ENCODE results near the gene GALNT8.
A peak's percentile ranks its signal among the peaks of the same experiment; 100 is the strongest.
"Not testable (repeated sequence)": the region's sequence is repeated elsewhere in the genome, so short reads cannot be mapped to it uniquely, and the experiment has no call there.

GALNT8 gene

DNA sequence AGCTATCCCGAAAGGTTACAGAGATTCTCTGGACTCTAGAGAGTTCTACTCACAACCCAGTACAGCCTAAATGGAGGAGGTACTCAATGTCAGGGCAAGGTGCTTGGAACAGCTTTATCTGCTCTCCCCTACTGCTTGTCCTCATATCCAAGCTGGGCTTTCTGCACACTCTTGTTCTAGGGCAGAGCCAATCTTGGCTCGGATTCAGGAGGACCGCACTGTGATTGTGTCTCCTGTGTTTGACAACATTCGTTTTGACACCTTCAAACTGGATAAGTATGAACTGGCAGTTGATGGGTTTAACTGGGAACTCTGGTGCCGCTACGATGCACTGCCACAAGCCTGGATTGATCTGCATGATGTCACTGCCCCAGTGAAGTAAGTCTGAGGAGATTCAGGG, 25.0 kb downstream of the GALNT8 start:
- DNase-seq, result no peak

GRCh38 chr12:4751654-4752053, 31.5 kb downstream of the GALNT8 start:
- not testable (repeated sequence) for DNase-seq

GRCh38 chr12:4762773-4763172, 42.6 kb downstream of the GALNT8 start:
- no peak for DNase-seq

DNA sequence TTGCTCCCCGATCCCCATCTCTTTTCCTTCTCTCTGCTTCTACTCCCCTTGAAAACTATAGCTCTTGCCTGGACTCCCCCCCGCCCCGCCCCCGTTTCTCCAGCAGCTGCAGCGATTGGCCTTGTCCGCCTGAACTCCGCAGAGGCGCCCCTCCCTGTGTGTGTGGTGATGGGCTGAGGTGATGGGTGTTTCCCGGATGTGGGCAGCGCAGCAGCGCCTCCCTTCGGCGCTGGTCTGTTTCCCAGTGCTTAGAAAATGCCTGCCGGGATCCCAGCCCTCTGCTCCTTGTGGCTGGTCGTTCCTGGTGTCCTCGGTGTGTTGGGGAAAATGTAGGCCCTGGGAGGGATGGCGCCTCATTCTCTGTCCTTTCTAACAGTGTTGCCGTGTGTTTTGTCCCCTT, 43.3 kb downstream of the GALNT8 start:
- peak; percentile 60 for DNase-seq

GRCh38 chr12:4766445-4766844, 46.2 kb downstream of the GALNT8 start:
- DNase-seq, result peak; percentile 62

DNA sequence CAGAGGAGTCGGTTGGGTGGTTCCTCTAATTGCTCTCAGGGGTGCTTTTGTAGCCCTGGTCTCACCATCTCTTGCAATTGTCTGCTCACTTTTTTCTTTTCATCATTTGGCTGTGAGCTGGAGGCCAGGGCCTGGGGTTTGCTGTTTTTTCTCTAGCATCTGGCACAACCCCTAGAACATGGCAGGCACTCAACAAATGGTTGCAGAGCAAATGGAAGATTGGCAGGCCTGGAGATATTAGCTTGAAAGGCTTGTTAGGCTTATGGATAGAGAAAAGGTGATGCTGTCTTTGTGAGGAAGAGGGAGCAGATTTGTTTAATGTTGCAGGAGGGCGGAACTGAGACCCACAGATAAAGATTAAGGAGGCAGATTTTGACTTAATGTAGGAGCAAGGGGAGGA, 47.0 kb downstream of the GALNT8 start:
- no peak for DNase-seq

DNA sequence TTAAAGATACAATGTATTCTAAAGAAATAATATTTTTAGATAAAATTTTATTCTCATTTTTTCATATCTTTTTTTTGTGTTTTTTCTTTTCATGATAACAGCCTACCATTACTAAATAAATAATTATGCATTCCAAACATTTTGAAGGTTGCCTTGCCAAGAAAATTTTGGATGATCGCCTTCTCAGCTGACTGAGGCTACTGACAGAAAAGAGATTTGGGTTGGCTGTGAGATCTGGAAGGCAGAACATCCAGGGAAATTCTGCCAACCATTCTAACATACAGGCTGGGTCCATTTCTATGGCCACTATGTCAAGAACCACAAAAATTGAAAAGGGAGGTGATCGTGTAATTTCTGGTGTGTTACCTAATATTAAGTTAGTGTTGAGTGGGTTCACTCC, 48.1 kb downstream of the GALNT8 start:
- DNase-seq, result no peak

DNA sequence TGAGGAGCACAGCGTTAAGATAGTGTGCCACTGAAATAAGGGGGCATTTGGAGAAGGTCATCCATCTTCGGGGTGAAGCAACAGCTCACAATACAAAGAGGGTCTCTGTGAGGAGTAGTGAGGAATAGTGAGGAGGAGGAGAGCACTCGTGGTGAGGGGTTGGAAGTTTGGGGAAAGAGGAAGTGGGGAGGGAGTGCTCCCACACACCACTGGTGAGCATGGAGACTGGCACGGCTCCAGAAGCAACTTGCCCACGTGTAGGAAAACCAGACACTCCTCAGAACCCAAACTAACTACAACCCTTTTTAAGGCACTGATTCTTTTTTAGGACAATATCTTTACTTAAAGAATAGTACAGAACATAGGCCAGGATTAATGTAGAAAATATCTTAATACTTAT, 48.9 kb downstream of the GALNT8 start:
- no peak for DNase-seq

GRCh38 chr12:4771172-4771959, 51.2 kb downstream of the GALNT8 start:
- DNase-seq, result peak; percentile 39

GRCh38 chr12:4771960-4772566, 51.9 kb downstream of the GALNT8 start:
- DNase-seq, result no peak

DNA sequence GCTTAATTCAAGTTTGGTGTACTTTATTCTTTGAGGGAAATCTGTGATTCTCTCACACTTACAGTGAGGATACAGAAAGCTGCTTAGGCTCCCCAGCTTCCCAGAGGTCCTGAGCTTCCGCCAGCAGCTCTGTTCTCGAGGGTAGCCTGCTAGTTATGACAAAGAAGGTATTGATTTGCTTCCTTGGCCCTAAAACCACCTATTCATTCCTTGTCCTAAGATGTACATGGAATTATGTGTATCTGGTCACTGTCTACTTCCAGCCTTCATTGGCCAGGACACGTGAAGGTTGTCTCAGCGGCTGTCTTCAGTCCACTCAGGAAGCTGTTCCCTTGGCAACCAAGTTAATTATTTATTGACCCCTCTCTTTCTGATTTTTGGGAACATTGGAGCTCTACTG, 55.7 kb downstream of the GALNT8 start:
- no peak for DNase-seq

DNA sequence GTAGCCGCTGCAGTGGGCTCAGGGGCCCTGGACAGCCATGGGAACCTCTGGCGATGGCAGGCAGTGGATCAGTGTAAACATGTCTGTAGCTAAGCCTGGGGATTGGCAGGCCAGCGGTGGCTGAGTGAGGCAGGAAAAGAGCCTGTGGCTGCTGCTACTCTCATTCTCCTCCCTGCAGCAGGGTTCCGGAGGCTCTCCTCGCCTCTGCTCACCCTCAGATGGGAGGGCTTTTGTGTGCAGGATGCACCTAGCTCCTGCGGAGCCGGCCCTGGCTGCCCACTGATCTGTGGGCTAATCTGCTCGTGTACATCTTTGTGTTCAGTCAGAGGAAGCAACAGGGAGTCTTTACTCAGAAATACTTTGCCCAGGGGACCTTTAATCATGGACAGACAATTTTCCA, 59.5 kb downstream of the GALNT8 start:
- no peak for DNase-seq

DNA sequence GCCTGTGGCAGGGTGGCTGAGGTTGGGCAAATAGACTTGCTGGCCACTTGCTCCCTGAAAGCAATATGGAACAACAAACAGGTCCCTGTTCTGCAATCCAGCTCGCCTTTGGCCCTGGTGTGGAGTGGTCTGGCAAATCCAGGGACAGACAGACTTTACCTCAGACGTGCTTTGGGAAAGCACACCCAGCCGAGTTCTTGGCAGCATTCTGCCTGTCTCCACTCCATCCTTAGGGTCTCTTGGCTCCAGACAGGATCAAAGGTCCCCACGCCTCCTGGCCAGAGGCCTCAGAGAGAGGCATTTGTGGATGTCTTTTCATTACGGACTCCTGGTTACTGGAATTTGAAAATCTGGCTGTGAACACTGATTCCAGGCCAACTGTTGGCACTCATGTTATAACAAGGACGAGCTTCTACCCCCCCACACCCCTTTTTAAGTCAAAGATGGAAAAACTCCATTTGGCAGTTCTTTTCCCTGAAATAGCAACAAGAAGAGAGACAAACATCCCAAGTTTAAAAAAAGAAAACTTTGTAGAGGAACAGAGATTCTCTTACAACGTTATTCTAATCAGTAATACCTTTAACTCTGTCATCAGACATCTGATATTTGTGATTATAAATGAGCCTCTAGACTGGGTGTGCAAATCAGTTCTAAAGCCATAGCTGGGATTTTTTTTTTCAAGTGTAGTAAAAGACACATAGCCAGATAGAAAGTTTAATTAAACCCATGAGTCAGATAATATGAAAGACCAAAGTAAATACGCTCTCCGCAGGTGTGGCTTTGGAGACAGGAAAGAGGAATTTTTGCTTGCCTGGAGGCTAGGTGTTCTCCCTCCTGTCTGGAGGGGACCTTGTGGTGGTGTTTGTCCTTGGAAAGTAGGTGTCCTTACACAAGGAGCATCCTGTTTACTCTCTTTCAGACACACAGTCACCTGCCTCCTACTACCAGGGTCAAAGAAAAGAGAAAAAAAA, 60.7 kb downstream of the GALNT8 start:
- peak; percentile 53 for DNase-seq

- DNase-seq, result no peak
Measured at GRCh38 chr12:4784404-4785054, 64.3 kb downstream of the GALNT8 start.

- no peak for DNase-seq
Measured at GRCh38 chr12:4786795-4787194, 66.6 kb downstream of the GALNT8 start.

GRCh38 chr12:4787965-4788364, 67.8 kb downstream of the GALNT8 start:
- DNase-seq, result no peak

- DNase-seq, result no peak
Measured at GRCh38 chr12:4789776-4790175, 69.6 kb downstream of the GALNT8 start.

DNA sequence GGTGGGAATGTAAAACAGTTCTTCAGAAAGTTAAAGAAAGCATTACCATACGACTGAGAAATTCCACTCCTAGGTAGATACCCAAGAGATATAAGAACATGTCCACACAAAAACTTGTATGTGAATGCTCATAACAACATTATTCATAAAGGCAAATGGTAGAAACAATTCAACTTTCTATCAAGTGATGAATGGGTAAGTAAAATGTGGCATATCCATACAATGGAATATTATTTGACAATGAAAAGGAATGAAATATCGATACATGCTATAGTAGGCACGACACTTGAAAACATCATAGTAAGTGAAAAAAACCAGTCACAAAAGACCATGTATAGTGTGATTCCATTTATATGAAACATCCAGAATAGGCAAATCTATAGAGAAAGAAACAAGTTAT, 71.3 kb downstream of the GALNT8 start:
- DNase-seq, result no peak

- DNase-seq, result no peak
Measured at GRCh38 chr12:4794491-4794890, 74.3 kb downstream of the GALNT8 start.

DNA sequence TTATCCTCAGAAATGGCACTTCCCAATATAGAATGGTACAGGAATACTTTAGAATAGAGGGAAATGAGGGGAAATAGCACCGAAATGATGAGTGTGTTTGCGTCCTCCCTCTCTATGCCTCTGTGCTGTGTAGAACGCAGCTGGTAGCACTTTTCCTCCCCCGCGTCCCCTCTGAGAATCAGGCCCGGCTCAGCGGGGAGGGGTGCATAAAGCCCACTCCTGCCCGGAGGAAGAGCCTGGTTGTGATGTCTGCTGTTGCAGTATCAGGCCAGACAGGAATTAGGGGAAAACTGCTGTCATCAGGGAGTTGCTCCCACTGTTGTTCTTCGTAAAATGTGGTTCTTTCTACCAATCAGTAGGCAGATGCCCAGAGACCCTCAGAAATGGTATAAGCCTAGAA, 76.0 kb downstream of the GALNT8 start:
- no peak for DNase-seq

DNA sequence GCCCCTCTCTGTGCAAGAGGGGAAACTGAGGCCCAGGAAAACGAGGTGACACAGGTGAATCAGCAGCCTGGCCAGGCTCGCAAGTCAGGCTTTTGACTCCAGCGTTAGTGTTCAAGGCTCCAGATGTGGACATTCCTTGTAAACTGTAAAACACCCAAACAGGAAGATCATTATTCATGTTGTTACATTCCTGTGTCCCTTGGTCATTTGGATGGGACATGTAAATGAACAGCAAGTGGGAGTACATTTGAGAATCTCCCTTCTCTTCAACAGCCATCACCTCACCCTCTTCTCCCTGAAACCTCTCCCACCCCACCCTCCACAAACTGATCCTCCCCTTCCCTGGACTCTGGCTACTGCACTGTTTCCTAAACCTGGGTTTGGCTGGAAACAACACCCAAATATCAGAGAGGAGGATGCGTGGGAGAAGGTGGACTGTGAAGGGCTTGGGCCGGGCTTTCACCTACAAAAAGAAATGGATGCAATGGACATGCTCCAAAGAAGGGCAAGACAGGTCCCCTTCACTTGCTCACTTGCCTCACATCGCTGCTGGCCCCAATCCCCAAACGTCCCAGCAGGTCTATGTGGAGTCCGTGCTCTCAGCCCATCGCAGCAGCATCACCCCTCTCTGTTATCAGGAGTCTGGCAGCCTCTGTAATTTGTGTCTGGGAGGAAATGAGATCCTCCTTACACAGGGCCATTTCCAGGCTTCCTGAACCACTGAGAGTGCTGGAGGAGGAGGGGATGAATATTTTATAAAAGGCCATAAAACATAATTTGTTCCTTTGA, 76.7 kb downstream of the GALNT8 start:
- DNase-seq, result no peak

- no peak for DNase-seq
Measured at GRCh38 chr12:4800555-4800954, 80.4 kb downstream of the GALNT8 start.
